ENCODE results near the gene CDH8.

CDH8 gene

DNA sequence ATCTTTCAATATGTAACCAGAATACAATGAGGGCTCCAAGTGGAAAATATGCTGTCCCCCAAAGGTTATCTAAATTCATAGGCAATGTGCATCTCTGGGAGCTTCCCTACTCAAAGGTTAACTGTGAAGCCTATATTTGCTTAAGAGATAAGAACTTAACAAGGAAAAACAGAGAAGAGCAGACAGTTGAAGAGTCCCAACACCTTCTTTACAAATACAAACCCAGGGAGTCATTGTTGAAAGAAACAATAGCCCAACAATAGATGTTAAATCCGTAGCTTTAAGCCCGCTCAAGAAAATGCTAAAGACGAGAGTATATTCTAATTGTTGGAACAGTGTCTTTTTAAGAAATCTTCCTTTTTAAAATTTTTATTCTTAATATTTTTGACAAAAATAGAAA lies 87.8 kb downstream of the CDH8 start:
- no peak overlapping the region for H3K4me3 ChIP-seq (ENCODE audit: control insufficient read depth, low read depth, low read length)
- TF ChIP-seq, protein P1, sequence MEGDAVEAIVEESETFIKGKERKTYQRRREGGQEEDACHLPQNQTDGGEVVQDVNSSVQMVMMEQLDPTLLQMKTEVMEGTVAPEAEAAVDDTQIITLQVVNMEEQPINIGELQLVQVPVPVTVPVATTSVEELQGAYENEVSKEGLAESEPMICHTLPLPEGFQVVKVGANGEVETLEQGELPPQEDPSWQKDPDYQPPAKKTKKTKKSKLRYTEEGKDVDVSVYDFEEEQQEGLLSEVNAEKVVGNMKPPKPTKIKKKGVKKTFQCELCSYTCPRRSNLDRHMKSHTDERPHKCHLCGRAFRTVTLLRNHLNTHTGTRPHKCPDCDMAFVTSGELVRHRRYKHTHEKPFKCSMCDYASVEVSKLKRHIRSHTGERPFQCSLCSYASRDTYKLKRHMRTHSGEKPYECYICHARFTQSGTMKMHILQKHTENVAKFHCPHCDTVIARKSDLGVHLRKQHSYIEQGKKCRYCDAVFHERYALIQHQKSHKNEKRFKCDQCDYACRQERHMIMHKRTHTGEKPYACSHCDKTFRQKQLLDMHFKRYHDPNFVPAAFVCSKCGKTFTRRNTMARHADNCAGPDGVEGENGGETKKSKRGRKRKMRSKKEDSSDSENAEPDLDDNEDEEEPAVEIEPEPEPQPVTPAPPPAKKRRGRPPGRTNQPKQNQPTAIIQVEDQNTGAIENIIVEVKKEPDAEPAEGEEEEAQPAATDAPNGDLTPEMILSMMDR (IDR thresholded peaks at IDR 0.05; ENCODE audit: control insufficient read depth, insufficient read depth, low read depth, low read length, missing control alignments), result no peak
- no peak for DNase-seq (ENCODE audit: low read depth)

DNA sequence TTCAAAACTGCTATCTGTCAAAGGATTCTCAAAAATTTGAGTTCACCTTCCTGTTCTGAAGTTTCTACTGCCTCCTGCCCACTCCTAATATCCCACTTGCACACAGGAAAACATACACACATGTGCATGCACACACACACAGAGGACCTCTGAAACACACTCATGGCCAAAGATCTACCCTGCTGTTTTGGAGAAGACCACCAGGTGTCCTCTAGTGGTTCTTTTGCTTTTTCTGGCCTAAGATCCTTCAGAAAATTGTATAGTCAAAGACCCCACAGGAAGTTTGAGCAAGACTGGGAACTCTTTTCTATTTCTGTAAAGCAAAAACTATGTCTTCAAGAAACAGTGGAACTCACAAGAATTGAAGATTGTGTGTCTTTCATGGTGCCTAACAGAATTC lies 90.2 kb downstream of the CDH8 start:
- DNase-seq (ENCODE audit: low read depth), result no peak
- no peak overlapping the region for H3K4me3 ChIP-seq (ENCODE audit: control insufficient read depth, low read depth, low read length)
- TF ChIP-seq, protein P1 (IDR thresholded peaks at IDR 0.05; ENCODE audit: control insufficient read depth, insufficient read depth, low read depth, low read length, missing control alignments), result no peak

DNA sequence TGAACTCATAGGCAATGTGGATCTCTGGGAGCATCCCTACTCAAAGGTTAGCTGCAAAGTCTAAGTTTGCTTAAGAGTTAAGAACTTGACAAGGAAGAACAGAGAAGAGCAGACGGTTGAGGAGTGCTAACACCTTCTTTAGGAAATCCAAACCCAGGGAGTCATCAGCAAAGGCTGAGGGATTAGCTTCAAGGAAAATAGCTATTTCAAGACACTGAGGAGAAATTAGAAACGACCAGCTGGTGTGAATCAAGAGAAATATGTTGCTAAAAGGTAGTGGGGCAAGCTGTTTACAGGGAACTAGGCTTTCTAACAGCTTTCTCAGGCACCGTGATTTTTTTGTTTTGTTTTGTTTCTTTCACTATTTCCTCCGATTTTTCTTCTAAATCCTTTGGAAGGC lies 90.7 kb downstream of the CDH8 start:
- no peak for DNase-seq (ENCODE audit: low read depth)
- no peak overlapping the region for H3K4me3 ChIP-seq (ENCODE audit: control insufficient read depth, low read depth, low read length)
- TF ChIP-seq, protein P1 (IDR thresholded peaks at IDR 0.05; ENCODE audit: control insufficient read depth, insufficient read depth, low read depth, low read length, missing control alignments), result no peak

DNA sequence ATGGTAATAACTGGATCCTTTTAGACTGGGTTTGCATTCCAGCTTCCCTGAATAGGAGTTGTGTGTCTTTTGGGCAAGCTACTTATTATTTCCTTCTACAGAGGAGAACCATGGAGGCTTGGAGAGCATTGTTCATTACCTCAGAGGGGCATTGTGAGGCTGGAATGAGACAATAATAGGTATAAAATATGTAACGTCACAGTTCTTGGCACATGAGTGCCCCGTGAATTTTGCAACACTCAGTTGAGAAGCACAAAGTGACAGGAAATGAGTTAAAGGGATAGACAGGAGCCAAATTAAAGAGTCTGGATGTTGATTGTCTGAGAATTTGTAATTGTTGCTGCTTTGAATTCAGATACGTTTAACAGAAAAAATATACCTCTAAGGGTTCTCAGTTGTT lies 92.2 kb downstream of the CDH8 start:
- H3K4me3 ChIP-seq (ENCODE audit: control insufficient read depth, low read depth, low read length), result no peak overlapping the region
- TF ChIP-seq, protein P1 (IDR thresholded peaks at IDR 0.05; ENCODE audit: control insufficient read depth, insufficient read depth, low read depth, low read length, missing control alignments), result no peak
- DNase-seq (ENCODE audit: low read depth), result no peak

DNA sequence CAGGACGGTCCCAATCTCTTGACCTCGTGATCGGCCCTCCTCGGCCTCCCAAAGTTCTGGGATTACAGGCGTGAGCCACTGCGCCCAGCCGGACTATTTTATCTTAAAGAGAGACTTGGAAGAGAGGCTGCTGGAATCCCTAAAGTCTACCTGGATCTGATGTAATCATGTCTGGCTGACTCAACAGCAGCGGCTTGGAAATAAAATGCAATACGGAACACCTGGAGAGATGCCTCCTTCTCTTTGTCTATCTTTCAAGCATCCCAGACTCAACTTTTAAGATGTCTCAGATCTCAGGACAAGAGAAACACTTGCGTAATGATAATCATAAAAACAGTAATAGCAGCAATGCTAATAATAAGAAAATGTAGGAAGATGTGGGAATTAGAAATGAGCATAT lies 95.6 kb downstream of the CDH8 start:
- no peak overlapping the region for H3K4me3 ChIP-seq (ENCODE audit: control insufficient read depth, low read depth, low read length)
- TF ChIP-seq, protein P1 (IDR thresholded peaks at IDR 0.05; ENCODE audit: control insufficient read depth, insufficient read depth, low read depth, low read length, missing control alignments), result no peak
- DNase-seq (ENCODE audit: low read depth), result no peak

DNA sequence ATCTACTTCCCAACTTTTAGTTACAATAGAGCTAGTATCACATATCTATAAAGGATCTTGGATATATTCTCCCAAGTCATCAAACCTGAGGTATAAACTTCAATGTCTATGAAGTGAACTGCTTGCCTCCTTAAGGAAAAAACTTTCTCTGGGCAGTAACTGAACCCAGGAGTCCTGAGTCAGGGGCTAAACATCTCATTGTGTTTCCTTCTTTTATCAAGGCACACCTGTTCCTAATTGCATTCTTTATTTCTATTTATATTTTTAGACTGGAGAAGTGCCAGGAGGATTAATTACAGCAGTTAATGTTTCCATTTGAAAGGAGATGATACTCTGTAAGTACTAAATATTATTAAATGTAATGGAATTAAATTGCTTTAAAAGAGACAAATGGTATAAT lies 98.6 kb downstream of the CDH8 start:
- TF ChIP-seq, protein P1 (IDR thresholded peaks at IDR 0.05; ENCODE audit: control insufficient read depth, insufficient read depth, low read depth, low read length, missing control alignments), result no peak
- no peak overlapping the region for H3K4me3 ChIP-seq (ENCODE audit: control insufficient read depth, low read depth, low read length)
- no peak for DNase-seq (ENCODE audit: low read depth)

DNA sequence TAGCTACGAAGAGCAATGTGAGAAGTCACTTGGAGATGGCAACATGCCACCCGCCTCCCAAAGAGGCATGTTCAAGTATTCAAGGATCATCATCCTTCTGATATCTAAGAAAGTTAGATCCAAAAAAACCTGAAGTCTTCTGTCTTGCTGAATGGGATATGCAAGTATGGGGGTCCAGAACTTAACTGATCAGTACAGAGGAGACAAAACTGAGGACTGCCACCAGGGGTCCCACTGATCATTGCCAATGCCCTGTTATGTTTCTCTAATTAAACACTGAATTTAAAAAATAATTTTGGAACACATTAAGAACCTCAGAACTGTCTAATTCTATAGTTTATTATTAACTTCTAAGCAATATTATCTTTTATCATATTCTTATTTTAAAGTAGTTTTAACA lies 99.7 kb downstream of the CDH8 start:
- no peak for DNase-seq (ENCODE audit: low read depth)
- no peak overlapping the region for H3K4me3 ChIP-seq (ENCODE audit: control insufficient read depth, low read depth, low read length)
- TF ChIP-seq, protein P1 (IDR thresholded peaks at IDR 0.05; ENCODE audit: control insufficient read depth, insufficient read depth, low read depth, low read length, missing control alignments), result no peak

All from AG09309 (cell line).